ENCODE data around the gene HOXB6.

Gene HOXB6

GRCh38 chr17:48593126-48593829 lies 11.5 kb downstream of the HOXB6 start, which contains the start of gene HOXB5:
Gene HOXB5, minus strand, starts transcription at chr17:48593779. Its CDS starts 97 bp downstream, at chr17:48593682.
- H3K27ac ChIP-seq: no peak within 1 kb of the TSS
- no peak for TF ChIP-seq CTCF (IDR thresholded peaks at IDR 0.05)
- TF ChIP-seq ZFX (IDR thresholded peaks at IDR 0.05; ENCODE audit: borderline replicate concordance): no peak

GRCh38 chr17:48592577-48592976 lies 12.2 kb downstream of the HOXB6 start:
- TF ChIP-seq ZFX (IDR thresholded peaks at IDR 0.05; ENCODE audit: borderline replicate concordance): no peak
- TF ChIP-seq CTCF (IDR thresholded peaks at IDR 0.05): no peak
- no peak overlapping the region for H3K27ac ChIP-seq

GRCh38 chr17:48592057-48592514 lies 12.7 kb downstream of the HOXB6 start:
- H3K27ac ChIP-seq: no peak overlapping the region
- TF ChIP-seq ZFX (IDR thresholded peaks at IDR 0.05; ENCODE audit: borderline replicate concordance) (no peak), CTCF (IDR thresholded peaks at IDR 0.05) (no peak)

GRCh38 chr17:48591255-48592056 lies 13.3 kb downstream of the HOXB6 start:
- TF ChIP-seq ZFX (IDR thresholded peaks at IDR 0.05; ENCODE audit: borderline replicate concordance) (no peak), CTCF (IDR thresholded peaks at IDR 0.05) (no peak)
- H3K27ac ChIP-seq: no peak overlapping the region

- TF ChIP-seq CTCF (IDR thresholded peaks at IDR 0.05) (no peak), ZFX (IDR thresholded peaks at IDR 0.05; ENCODE audit: borderline replicate concordance) (no peak)
- H3K27ac ChIP-seq: no peak overlapping the region
Measured at GRCh38 chr17:48590607-48591161, 14.1 kb downstream of the HOXB6 start.

- TF ChIP-seq ZFX (IDR thresholded peaks at IDR 0.05; ENCODE audit: borderline replicate concordance) (no peak), CTCF (IDR thresholded peaks at IDR 0.05) (no peak)
- 0 out of 2 replicates have a peak within 1 kb of the TSS, but pooled peaks have one; percentile 35 for H3K27ac ChIP-seq
Measured at GRCh38 chr17:48589831-48590606, 14.8 kb downstream of the HOXB6 start, which contains the start of gene HOXB3. Gene HOXB3, minus strand, starts transcription at chr17:48590241. Its CDS starts 37,767 bp downstream, at chr17:48552474.

All from 22Rv1 (cell line).